ENCODE results near the gene DHRS2.

The DHRS2 gene

DNA sequence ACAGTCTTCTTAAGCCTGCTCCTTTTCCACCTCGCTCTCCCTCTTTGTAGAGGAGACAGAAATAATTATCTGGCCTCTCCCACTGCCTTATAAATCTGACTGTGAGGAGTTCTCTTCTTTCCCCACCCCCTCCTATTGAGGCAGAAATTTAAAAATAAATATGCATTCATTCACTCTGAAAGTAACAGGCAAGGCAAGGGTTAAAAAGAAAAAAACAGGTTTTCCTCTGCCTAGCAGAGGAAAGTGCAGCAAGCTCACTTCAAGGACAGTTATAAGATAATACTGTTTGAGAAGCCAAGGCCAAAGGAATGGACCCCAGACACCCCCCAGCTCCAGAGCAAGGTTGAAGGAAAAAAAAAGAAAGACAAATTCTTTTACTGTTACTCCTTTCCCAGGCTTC, 56.3 kb downstream of the DHRS2 start:
- Histone ChIP-seq H3K27me3 (ENCODE audit: insufficient read depth, insufficient read length) (no peaks in the 10 kb centered on the region), H3K9me3 (ENCODE audit: insufficient read depth, low read length) (peaks cover 12% of the 10 kb centered on the region; the same call in 1 of the 2 replicates), H3K4me3 (ENCODE audit: insufficient read length, low read depth) (no peak overlapping the region), H3K4me1 (ENCODE audit: insufficient read depth, insufficient read length) (no peaks in the 10 kb centered on the region), H3K36me3 (ENCODE audit: insufficient read depth, insufficient read length, low read length) (no peaks in the 10 kb centered on the region), H3K9ac (ENCODE audit: insufficient read length, low read depth) (no peak overlapping the region)
- DNase-seq (ENCODE audit: low read depth, low spot score): no peak
- TF ChIP-seq ZNF274 (IDR thresholded peaks at IDR 0.05; ENCODE audit: low read depth, low read length) (no peak), YY1 (IDR thresholded peaks at IDR 0.05; ENCODE audit: insufficient read depth, insufficient read length) (no peak), SUZ12 (IDR thresholded peaks at IDR 0.05; ENCODE audit: extremely low read depth, insufficient read depth, insufficient read length) (no peak)

DNA sequence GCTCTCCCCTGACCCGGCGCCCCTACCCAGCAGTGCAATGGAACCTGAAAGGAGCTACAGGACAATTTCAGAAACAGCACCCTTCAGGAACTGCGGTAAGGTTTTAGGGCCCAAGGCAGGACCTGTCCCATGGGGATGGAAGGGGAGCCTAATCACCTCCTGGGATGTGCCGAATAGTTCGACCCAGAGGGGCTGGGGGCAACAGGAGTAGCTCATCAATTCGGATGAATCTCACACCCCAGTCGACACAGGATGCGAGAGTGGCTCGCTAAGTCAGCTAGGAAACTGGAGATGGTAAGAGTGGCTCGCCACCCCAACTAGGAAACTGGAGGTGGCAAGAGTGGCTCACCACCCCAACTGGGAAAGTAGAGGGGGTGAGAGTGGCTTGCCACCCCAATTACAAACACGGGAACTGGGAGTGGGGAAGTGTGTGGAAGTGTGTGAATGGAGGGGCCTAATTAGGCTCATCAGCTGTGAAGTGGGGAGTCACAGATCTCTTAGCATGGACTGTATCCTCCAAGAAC, 57.1 kb downstream of the DHRS2 start:
- Histone ChIP-seq H3K4me3 (ENCODE audit: insufficient read length, low read depth) (no peak overlapping the region), H3K27me3 (ENCODE audit: insufficient read depth, insufficient read length) (no peaks in the 10 kb centered on the region), H3K9ac (ENCODE audit: insufficient read length, low read depth) (no peak overlapping the region), H3K9me3 (ENCODE audit: insufficient read depth, low read length) (peaks cover 12% of the 10 kb centered on the region; the same call in 1 of the 2 replicates), H3K36me3 (ENCODE audit: insufficient read depth, insufficient read length, low read length) (no peaks in the 10 kb centered on the region), H3K4me1 (ENCODE audit: insufficient read depth, insufficient read length) (no peaks in the 10 kb centered on the region)
- TF ChIP-seq ZNF274 (IDR thresholded peaks at IDR 0.05; ENCODE audit: low read depth, low read length) (no peak), YY1 (IDR thresholded peaks at IDR 0.05; ENCODE audit: insufficient read depth, insufficient read length) (no peak), SUZ12 (IDR thresholded peaks at IDR 0.05; ENCODE audit: extremely low read depth, insufficient read depth, insufficient read length) (no peak)
- no peak for DNase-seq (ENCODE audit: low read depth, low spot score)

DNA sequence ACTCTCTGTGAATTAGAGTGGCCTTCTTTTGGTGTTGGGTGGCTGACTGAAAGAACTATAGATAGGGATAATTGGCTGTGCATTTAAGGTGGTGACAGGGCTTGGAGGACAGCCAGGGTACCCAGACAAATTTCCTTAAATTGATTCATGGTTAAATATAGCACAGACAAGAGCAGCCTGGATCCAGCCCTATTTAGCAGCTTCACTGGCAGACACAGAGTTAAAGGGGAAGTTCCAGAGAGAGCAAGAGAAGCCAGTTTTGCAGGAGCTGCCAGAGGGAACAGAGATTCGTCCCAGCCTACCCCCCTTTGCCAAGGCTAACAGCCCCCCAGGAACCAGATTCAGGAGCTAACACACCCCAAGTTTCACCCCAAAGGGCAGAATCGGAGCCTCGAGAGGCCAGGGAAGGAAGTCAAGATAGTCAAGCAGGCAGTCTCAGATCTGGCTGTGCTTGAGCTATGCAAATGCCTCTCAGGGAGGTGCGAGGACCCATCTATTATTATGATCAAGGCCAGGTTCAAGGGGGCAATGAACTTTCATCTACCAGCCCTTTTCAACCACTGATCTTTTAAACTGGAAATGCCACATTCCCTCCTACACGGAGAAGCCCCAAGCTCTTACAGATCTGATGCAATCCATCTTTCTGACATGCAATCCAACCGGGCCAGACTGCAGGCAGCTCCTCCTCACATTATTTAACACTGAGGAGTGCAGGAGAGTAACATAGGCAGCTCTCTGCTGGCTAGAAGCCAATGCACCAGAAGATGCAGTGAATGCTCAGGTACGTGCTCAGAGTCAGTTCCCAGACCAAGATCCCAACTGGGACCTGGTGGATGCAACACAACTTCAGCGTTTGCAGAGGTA, 58.2 kb downstream of the DHRS2 start:
- Histone ChIP-seq H3K4me3 (ENCODE audit: insufficient read length, low read depth) (no peak overlapping the region), H3K9me3 (ENCODE audit: insufficient read depth, low read length) (peaks cover 12% of the 10 kb centered on the region; the same call in 1 of the 2 replicates), H3K4me1 (ENCODE audit: insufficient read depth, insufficient read length) (no peaks in the 10 kb centered on the region), H3K36me3 (ENCODE audit: insufficient read depth, insufficient read length, low read length) (no peaks in the 10 kb centered on the region), H3K27me3 (ENCODE audit: insufficient read depth, insufficient read length) (no peaks in the 10 kb centered on the region), H3K9ac (ENCODE audit: insufficient read length, low read depth) (peak overlapping the region; percentile 50)
- TF ChIP-seq ZNF274 (IDR thresholded peaks at IDR 0.05; ENCODE audit: low read depth, low read length) (no peak), YY1 (IDR thresholded peaks at IDR 0.05; ENCODE audit: insufficient read depth, insufficient read length) (no peak), SUZ12 (IDR thresholded peaks at IDR 0.05; ENCODE audit: extremely low read depth, insufficient read depth, insufficient read length) (no peak)
- no peak for DNase-seq (ENCODE audit: low read depth, low spot score)

Data from NT2/D1 (cell line).